GM18505 (cell line): ENCODE data around the gene FOXJ1.

Experiments
- ATAC-seq: cut with Tn5 transposase; IDR thresholded peaks from one replicate; pipeline ENCODE4 v1.9.1; 2021; ENCODE audit not compliant: unreplicated experiment
- POLR2A ChIP-seq: IDR thresholded peaks from 4 replicates; pipeline ENCODE4 v1.6.1; 2011; ENCODE audit warnings: borderline replicate concordance; ENCODE audit not compliant: insufficient read depth, insufficient read length; ENCODE audit errors: extremely low read depth

The FOXJ1 gene

GRCh38 chr17:76173474-76173873, 32.4 kb upstream of the FOXJ1 start:
- ATAC-seq, result no peak
- TF ChIP-seq POLR2A, result no peak

GRCh38 chr17:76171706-76172105, 30.7 kb upstream of the FOXJ1 start:
- no peak for ATAC-seq
- TF ChIP-seq POLR2A, result no peak

DNA sequence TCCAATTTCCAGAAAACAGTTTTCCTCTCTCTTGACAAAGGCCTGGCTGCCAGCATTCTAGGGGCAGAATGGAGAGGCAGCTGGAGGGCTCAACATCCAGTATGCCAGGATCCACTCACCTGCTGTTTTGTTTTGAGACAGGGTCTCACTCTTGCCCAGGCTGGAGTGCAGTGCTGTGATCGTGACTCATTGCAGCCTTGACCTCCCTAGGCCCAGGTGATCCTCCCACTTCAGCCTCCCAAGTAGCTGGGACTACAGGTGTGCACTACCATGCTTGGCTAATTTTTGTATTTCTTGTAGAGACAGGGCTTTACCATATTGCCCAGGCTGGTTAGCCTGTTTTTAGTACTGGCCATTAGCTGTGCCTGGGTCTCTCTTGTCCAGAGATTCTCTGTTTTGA, 29.1 kb upstream of the FOXJ1 start:
- no peak for TF ChIP-seq POLR2A
- ATAC-seq, result no peak

GRCh38 chr17:76166906-76167305, 25.9 kb upstream of the FOXJ1 start:
- TF ChIP-seq POLR2A, result no peak
- ATAC-seq, result no peak

DNA sequence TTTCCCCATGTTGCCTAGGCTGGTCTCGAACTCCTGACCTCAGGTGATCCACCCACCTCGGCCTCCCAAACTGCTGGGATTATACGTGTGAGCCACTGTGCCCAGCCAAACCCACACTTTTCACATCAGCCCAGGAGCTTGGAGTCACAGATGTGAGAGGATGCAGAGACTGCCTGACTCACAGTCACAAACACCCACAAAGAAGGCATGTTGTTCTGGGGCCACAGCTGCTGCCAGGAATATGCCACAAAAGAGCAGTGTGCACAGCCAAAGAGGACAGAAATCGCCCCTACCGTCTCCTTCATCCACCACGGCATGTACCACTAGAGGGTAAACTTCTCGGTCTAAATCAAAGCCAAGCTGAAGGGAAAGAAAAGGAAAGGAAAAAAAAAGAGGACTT, 25.1 kb upstream of the FOXJ1 start:
- no peak for TF ChIP-seq POLR2A
- no peak for ATAC-seq

DNA sequence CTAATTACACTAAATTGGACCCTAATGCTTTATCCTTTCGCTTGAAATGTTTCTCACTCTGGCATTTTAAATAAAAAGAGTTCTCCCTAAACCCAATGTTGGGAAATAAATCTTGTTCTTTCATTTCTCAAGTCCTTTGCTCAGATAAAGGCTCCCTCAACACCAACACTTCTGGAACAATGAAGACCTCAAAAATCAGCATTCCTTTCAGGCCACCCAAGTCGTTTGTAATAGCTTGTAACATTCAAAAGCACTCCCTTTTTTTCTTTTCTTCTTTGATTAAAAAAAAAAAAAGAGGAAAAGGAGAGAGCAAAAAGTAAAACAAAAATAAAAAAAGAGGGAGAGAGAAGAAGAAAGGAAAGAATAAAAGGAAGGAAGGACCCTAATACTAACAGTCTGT, 23.3 kb upstream of the FOXJ1 start:
- no peak for ATAC-seq
- no peak for TF ChIP-seq POLR2A

DNA sequence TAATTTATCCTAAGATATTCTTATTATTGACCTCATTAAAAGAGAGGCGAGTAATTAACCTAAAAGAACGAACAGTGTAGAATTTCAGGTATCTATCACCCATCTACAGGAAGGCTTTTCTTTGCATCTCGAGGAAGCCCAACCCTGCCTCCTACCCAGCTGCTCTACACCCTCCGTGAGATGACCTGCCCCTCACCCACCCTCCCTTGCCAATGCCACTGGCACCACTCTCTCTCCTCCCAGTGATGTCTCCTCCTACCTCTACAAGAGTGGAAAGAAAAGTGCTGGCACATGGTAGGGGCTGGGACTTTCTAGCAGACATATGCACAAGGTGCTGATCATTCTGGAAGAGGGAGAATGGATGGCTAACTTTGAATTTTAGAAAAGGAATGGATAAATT, 22.9 kb upstream of the FOXJ1 start:
- no peak for ATAC-seq
- TF ChIP-seq POLR2A, result no peak

DNA sequence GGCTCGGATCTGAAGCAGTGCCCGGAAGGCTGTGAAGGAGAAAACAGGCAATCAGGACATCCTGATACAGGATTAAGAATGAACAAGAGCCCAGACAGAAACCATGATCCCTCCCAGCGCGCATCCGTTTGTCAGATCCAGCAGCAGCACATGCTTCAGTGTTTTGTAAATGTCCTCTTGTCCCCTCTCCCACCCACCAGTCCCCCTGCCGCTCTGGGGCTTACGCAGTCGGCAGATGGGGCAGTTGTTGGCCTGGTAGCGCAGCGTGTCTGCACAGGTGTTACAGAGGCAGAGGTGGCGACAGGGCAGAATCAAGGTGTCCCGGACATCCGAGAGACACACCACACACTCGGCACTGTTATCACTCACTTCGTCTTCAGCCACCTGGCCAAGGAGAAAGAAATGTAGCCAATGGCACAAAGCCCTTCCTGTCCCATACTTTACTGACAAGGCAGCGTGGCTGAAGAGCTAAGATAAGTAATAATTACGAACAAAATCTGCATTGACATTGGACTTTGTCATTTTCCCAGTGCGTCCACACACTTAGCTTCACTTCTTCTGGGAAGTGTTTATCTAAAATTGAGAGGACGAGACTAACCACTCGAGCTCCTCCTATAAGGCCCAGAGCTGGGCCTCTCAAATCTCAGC, 20.7 kb upstream of the FOXJ1 start:
- no peak for ATAC-seq

DNA sequence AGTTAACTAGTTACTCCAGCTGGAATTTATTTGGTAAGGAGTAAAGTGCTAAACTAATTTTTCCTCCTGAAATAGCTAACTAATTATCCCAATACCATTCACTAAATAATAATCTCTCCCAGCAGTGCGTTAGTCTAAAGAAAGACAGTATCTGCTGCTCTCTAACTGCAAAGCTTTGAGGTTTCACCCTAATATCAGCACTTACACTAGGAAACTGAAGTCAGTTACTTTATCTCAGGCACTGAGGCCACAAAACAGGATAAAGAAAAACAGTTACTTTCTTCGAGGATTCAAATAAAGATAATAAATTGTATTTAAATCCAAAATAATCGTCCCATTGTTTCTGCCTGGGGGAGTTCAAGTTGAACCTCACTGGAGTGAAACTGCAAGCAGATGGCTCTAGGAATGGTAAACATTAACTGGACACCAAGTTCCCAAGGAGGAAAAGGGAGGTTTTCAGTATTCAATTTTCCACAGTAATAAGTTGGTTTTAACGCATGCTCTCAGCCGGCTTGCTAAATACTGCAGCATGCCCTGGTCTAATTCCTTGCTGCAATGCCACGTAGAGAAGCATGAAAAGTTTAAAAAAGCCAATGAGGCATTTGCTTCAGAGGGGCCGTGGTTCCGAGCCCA, 20.0 kb upstream of the FOXJ1 start:
- ATAC-seq, result no peak
- TF ChIP-seq POLR2A, result no peak

More for the DNA sequence above, 20.7 kb upstream of the FOXJ1 start:
- TF ChIP-seq POLR2A, result no peak

DNA sequence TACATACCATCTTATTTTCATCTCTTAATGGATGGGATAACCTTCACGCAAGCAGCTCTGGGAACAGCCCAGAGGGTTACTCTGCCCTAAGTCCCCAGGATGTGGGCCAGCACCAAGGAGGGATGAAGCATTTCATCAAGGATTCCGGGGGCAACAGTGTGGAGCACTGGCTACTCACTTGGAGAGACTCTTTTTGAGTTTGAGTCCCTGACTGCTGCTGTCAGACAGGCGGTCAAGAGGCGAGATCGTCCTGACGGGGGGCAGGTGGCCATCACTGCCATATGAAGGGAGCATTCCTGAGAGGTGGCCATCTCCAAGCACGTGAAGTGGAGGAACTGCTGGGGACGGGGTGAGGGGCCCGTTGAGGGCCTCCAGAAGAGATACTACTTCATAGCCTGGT, 18.1 kb upstream of the FOXJ1 start:
- TF ChIP-seq POLR2A, result no peak
- ATAC-seq, result no peak

- no peak for ATAC-seq
Observed at GRCh38 chr17:76157759-76158158, 16.7 kb upstream of the FOXJ1 start.

GRCh38 chr17:76156662-76156991, 15.6 kb upstream of the FOXJ1 start:
- no peak for TF ChIP-seq POLR2A
- no peak for ATAC-seq

More at GRCh38 chr17:76157759-76158158, 16.7 kb upstream of the FOXJ1 start:
- no peak for TF ChIP-seq POLR2A

DNA sequence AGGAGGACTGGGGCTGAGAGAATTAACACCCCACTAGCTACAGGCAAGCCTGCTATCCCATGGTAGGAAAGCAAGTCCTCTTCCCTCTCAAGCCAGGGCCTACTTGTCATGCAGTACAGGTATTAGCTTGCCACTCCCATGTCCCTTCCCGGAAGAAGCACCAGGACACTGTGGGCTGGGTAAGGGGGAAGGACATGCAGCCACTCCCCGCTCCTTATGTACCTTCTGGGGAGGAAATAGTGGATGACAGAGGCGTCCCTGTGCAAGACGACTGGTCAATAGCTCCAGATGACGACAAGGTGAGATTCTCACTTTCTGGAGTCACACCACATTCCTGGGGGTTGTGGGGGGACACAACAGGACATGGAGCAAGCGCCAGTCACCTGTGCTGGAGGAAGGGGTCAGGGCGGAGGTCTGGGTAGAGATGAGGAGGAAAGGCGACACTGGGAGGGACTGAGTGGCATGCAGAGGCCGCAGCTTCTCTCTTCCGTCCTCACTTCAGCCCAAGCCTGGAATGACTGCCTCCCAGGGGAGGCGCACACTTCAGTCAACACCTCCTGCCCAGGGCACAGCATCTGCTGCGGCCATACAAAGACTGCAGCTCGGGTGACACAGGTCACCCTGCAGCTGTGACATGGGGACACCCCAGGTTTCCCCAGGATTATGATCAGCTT, 15.1 kb upstream of the FOXJ1 start:
- TF ChIP-seq POLR2A, result no peak
- ATAC-seq, result no peak
